Uterus (tissue), 4 donors: ENCODE data around the gene ATXN10. TPM values are rescaled to one million over a fixed set of nuclear protein-coding genes. Genes with fewer than 3 reads are reported as not detected.

Experiments used
- DNase-seq, 2 donors: peaks; one replicate each; pipeline ENCODE4 v3.0.0-alpha.2; 2019 to 2020
- H3K27ac ChIP-seq, 2 donors: fragments of 200-600 bp; sonication (generic); 1 replicate in 1 of 2; 2 replicates in 1 of 2; pipeline ENCODE4 v1.5.1; 2016 to 2018
- H3K27me3 ChIP-seq, 2 donors: fragments of 200-600 bp; sonication (generic); one replicate each; pipeline ENCODE4 v1.5.1; 2018 to 2019; ENCODE audit warnings: control low read depth in 1 of 2
- H3K36me3 ChIP-seq, 2 donors: fragments of 200-600 bp; sonication (generic); one replicate each; pipeline ENCODE4 v1.5.1; 2019; ENCODE audit warnings: control low read depth in 1 of 2
- H3K4me1 ChIP-seq, 2 donors: fragments of 200-600 bp; sonication (generic); one replicate each; pipeline ENCODE4 v1.5.1; 2018 to 2019; ENCODE audit warnings: control low read depth in 1 of 2
- H3K4me3 ChIP-seq, 2 donors: fragments of 200-600 bp; sonication (generic); 1 replicate in 1 of 2; 2 replicates in 1 of 2; pipeline ENCODE4 v1.5.1; 2018 to 2019; ENCODE audit warnings: mild to moderate bottlenecking in 1 of 2
- H3K9me3 ChIP-seq, 2 donors: fragments of 200-600 bp; sonication (generic); one replicate each; pipeline ENCODE4 v1.5.1; 2019; ENCODE audit warnings: control low read depth in 1 of 2
- POLR2A ChIP-seq, 2 donors: fragments of 450-650 bp; IDR thresholded peaks; one replicate each; pipeline ENCODE4 v1.6.1; 2016; ENCODE audit warnings: antibody characterized with exemption in 2 of 2, mild to moderate bottlenecking in 1 of 2, moderate library complexity in 1 of 2
- intact Hi-C: fragments of 100-400 bp; cut with DNase I; formaldehyde crosslinking; loops from one replicate; pipeline ENCODE4 v1.15.1; 2023; ENCODE audit warnings: low total_unique reads
- total RNA-seq, 4 donors: library from RNA; depleted of rRNA in 3 of 4; stranded (reverse); fragments of >200 nt in 3 of 4; gene quantifications; one replicate each; pipeline versions ENCODE4 v1.1.0 to v1.2.4, GENCODE V29; 2014 to 2023
- TF ChIP-seq, protein P1 (sequence below), 4 experiments: fragments of 200-600 bp in 2 of 4; fragments of 450-650 bp in 2 of 4; sonication (generic) in 2 of 4; IDR thresholded peaks; one replicate each; pipeline ENCODE4 v1.5.1; 2016 to 2019; ENCODE audit warnings: antibody characterized with exemption in 4 of 4, mild to moderate bottlenecking in 2 of 4, moderate library complexity in 1 of 4
- donor health status: DM: yes; HTN: yes; CAD: no.

The ATXN10 gene
- total RNA-seq, 4 donors from 2014 or later, result 251 to 258 (median 253) TPM

GRCh38 chr22:45645150-45645525 is 26.5 kb upstream of the ATXN10 start:
- H3K27ac ChIP-seq, result no peak overlapping the region
- no peaks in the 10 kb centered on the region for H3K4me1 ChIP-seq
- H3K27me3 ChIP-seq, result no peaks in the 10 kb centered on the region
- intact Hi-C loops, result no loop called here
- no peak for TF ChIP-seq POLR2A (IDR thresholded peaks at IDR 0.05)
- no peaks in the 10 kb centered on the region for H3K36me3 ChIP-seq
- no peak overlapping the region for H3K4me3 ChIP-seq
- no peak for DNase-seq
- H3K9me3 ChIP-seq, result no peaks in the 10 kb centered on the region

DNA sequence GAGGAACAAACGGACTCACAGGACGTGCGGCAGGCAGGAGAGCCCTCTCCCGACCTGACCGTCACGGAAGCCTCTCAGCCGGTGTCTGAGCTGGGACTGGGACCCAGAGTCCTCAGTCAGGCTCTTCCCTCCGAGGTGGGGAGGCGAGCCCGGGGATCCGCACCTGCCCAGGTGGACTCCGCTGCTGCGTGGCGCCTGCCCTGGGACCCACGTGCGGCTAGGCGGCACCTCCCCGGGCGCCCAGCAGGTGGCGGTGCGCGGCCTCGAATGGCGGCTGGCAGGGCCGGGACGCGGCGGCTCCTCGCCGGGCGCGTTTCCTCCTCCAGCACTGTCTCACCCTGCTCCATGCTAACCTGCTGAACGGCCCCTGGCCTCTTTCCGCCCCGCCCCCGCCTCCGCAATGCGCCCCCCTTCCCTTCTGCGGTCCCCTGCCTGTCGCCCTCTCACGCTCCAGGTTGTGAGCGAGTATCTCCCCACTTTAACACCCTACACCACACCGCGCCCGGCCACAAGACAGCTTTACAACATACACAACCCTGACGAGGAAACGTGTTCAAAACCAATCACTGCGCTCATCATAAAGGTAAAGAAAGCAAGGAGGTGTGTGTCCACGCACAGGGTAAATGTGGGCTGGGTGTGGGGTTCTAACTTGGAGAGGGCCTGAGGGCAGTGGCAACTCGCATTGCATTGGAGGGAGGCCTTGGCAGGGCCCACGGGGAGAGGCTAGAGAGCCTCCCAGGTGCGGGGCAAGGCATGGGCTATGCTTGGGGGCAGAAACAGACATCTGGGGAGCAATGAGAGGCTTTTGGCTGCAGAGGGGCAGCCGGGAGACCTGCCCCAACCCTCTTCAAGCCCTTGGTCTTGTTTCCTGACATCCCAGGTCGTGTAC is 25.9 kb upstream of the ATXN10 start:
- Histone ChIP-seq H3K4me1 (no peaks in the 10 kb centered on the region), H3K27ac (no peak overlapping the region), H3K4me3 (no peak overlapping the region), H3K36me3 (no peaks in the 10 kb centered on the region), H3K9me3 (no peaks in the 10 kb centered on the region), H3K27me3 (no peaks in the 10 kb centered on the region)
- DNase-seq, result peak; percentile 46 to 69
- intact Hi-C loops, result no loop called here
- TF ChIP-seq POLR2A (IDR thresholded peaks at IDR 0.05), result no peak
- TF ChIP-seq, protein P1, sequence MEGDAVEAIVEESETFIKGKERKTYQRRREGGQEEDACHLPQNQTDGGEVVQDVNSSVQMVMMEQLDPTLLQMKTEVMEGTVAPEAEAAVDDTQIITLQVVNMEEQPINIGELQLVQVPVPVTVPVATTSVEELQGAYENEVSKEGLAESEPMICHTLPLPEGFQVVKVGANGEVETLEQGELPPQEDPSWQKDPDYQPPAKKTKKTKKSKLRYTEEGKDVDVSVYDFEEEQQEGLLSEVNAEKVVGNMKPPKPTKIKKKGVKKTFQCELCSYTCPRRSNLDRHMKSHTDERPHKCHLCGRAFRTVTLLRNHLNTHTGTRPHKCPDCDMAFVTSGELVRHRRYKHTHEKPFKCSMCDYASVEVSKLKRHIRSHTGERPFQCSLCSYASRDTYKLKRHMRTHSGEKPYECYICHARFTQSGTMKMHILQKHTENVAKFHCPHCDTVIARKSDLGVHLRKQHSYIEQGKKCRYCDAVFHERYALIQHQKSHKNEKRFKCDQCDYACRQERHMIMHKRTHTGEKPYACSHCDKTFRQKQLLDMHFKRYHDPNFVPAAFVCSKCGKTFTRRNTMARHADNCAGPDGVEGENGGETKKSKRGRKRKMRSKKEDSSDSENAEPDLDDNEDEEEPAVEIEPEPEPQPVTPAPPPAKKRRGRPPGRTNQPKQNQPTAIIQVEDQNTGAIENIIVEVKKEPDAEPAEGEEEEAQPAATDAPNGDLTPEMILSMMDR (IDR thresholded peaks at IDR 0.05), result peak; percentile 76 to 97 (median 95)

DNA sequence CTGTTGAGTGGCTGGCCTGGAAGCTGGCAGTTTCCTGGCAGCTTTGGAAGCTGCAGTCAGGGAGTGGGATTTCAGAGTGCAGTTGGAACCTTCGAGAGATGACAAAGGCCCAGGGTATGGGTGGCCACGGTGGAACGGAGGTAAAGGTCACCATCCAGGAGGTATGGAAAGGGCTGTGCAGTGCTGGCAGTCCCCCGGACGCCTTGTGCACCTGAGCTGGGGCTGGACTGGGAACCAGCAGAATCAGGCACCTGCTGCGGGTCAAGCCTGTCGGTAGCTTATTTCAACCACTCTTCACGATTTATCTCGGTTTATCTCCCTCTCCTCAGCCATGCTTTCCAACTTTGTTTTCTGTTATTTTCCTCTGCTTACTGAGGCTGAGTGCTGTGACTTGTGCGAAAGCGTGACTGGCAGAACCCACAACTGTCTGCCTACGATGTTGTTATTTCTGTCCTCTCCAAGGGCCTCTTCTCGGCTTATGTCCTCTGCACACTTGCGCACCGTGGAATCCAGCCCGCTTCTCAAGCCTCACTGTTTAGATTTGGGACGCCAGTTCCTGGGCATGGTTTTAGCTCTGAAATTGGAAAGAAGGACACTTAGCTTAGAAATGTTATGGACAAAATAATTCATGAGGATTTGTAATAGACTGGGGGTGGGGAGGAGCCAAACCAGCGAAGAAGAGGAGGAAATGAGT is 24.0 kb upstream of the ATXN10 start:
- TF ChIP-seq POLR2A (IDR thresholded peaks at IDR 0.05), result no peak
- TF ChIP-seq, protein P1 (IDR thresholded peaks at IDR 0.05), result no peak
- no peak for DNase-seq
- H3K9me3 ChIP-seq, result no peaks in the 10 kb centered on the region
- H3K36me3 ChIP-seq, result no peaks in the 10 kb centered on the region
- no peaks in the 10 kb centered on the region for H3K27me3 ChIP-seq
- no peak overlapping the region for H3K27ac ChIP-seq
- intact Hi-C loops, result no loop called here
- no peak overlapping the region for H3K4me3 ChIP-seq
- H3K4me1 ChIP-seq, result no peaks in the 10 kb centered on the region

DNA sequence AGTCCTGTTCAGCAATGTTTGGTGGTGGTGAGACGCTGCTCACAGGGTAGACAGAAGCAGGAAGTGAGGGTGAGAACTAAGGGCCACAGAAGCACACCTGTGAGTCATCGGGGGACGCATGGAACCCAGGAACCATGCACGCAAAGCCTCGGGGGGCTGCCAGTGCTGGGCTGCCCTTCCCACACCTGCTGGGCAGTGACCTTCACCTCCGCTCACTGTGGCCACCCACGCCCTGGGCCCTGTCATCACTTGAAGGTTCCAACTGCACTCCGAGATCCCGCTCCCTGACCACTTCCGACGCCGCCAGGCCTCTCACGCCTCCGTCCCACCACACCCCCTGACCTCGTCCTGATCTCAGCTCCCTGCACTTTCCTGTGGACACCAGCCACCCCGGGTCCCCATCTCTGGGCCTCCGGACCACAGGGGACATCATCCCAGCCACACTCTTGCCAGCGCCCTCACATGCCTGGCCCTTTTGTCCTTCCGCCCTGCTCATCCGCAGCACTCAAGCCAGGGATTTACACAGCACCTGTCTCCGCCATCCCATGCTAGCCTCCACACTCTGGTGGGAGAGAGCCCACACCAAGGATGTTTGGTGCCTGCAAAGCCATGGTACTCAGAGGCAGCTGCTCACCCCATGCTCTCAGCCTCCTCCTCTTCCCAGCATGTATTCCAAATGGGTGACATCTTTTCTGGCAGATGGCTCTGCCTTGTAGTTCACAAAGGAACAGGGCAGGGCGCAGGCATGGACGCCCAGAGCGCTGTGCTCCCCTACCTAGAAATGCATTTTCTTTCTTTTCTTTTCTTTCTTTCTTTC is 23.1 kb upstream of the ATXN10 start:
- intact Hi-C loops, result no loop called here
- no peak for DNase-seq
- TF ChIP-seq, protein P1 (IDR thresholded peaks at IDR 0.05), result no peak
- no peak for TF ChIP-seq POLR2A (IDR thresholded peaks at IDR 0.05)
- Histone ChIP-seq H3K27me3 (no peaks in the 10 kb centered on the region), H3K9me3 (no peaks in the 10 kb centered on the region), H3K4me1 (no peaks in the 10 kb centered on the region), H3K27ac (no peak overlapping the region), H3K36me3 (no peaks in the 10 kb centered on the region), H3K4me3 (no peak overlapping the region)

DNA sequence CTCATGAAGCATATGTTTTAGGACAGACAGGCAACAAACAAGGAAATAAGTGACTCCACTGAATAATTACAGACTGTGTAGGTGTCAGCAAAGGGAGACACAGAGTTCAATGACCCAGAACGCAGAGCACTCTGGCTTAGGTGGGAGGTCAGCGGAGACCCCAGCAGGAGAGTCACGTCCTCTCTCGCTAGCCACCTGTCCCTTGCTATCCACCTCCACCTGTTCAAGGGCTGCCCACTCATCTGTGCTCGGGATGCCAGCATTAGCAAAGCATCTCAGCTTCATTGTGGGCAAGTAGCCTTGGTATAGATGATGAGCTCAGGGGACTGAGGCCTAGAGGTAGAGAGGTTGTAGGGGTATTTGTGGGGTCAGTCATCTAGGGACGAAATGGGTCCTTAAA is 21.8 kb upstream of the ATXN10 start:
- H3K9me3 ChIP-seq, result no peaks in the 10 kb centered on the region
- no peaks in the 10 kb centered on the region for H3K27me3 ChIP-seq
- H3K4me3 ChIP-seq, result no peak overlapping the region
- H3K4me1 ChIP-seq, result no peaks in the 10 kb centered on the region
- H3K27ac ChIP-seq, result no peak overlapping the region
- TF ChIP-seq, protein P1 (IDR thresholded peaks at IDR 0.05), result no peak
- no peak for TF ChIP-seq POLR2A (IDR thresholded peaks at IDR 0.05)
- intact Hi-C loops, result no loop called here
- H3K36me3 ChIP-seq, result no peaks in the 10 kb centered on the region
- no peak for DNase-seq
